Mesenchymal stem cell (in vitro differentiated cells and primary cell): ENCODE data around the gene SLC35F4.
A peak's percentile ranks its signal among the peaks of the same experiment; 100 is the strongest.

ENCODE experiments used
- DNase-seq: peaks from one replicate; pipeline ENCODE4 v3.0.0-alpha.2; 2013
- H2AFZ ChIP-seq: one replicate; pipeline ENCODE4 v1.6.1; 2013; ENCODE audit warnings: low read depth, mild to moderate bottlenecking, control low read depth, inconsistent platforms, low read length, moderate library complexity
- H2AK5ac ChIP-seq: 2 replicates; pipeline ENCODE4 v1.6.1; 2013; ENCODE audit warnings: low read length, moderate library complexity, mild to moderate bottlenecking, inconsistent platforms; ENCODE audit not compliant: severe bottlenecking
- H2BK120ac ChIP-seq: one replicate; pipeline ENCODE4 v1.6.1; 2013; ENCODE audit warnings: low read depth, mild to moderate bottlenecking, inconsistent platforms, low read length, moderate library complexity
- H2BK12ac ChIP-seq, 2 experiments: one replicate each; pipeline ENCODE4 v1.6.1; 2013; ENCODE audit warnings: inconsistent platforms in 2 of 2, low read length in 2 of 2, mild to moderate bottlenecking in 2 of 2, moderate library complexity in 2 of 2, control low read depth in 1 of 2
- H2BK15ac ChIP-seq: one replicate; pipeline ENCODE4 v1.6.1; 2013; ENCODE audit warnings: mild to moderate bottlenecking, low read depth, inconsistent platforms; ENCODE audit not compliant: poor library complexity, severe bottlenecking
- H2BK5ac ChIP-seq: 2 replicates; pipeline ENCODE4 v1.6.1; 2013; ENCODE audit warnings: low read depth, mild to moderate bottlenecking, low read length, control low read depth, inconsistent platforms; ENCODE audit not compliant: poor library complexity, severe bottlenecking
- H3K14ac ChIP-seq, 2 experiments: one replicate each; pipeline ENCODE4 v1.6.1; 2013; ENCODE audit warnings: inconsistent platforms in 2 of 2, low read length in 2 of 2, control low read depth in 1 of 2, mild to moderate bottlenecking in 1 of 2, moderate library complexity in 1 of 2
- H3K18ac ChIP-seq, 2 experiments: one replicate each; pipeline ENCODE4 v1.6.1; 2013; ENCODE audit warnings: inconsistent platforms in 2 of 2, low read length in 2 of 2, control low read depth in 1 of 2, low read depth in 1 of 2, mild to moderate bottlenecking in 1 of 2
- H3K23ac ChIP-seq, 2 experiments: one replicate each; pipeline ENCODE4 v1.6.1; 2013; ENCODE audit warnings: inconsistent platforms in 2 of 2, low read length in 2 of 2, mild to moderate bottlenecking in 2 of 2, moderate library complexity in 2 of 2, control low read depth in 1 of 2
- H3K27ac ChIP-seq: 2 replicates; pipeline ENCODE4 v1.5.1; 2013; ENCODE audit warnings: mild to moderate bottlenecking, moderate library complexity, low read length, control low read depth, inconsistent platforms; ENCODE audit not compliant: poor library complexity, severe bottlenecking
- H3K27me3 ChIP-seq, 2 experiments: 2 replicates each; pipeline versions ENCODE4 v1.6.1 to v1.7.0; 2013; ENCODE audit warnings: low read length in 2 of 2, mild to moderate bottlenecking in 2 of 2, moderate library complexity in 2 of 2, control low read depth in 1 of 2, inconsistent platforms in 1 of 2; ENCODE audit not compliant: control insufficient read depth in 1 of 2, insufficient read depth in 1 of 2
- H3K36me3 ChIP-seq, 2 experiments: 2 replicates each; pipeline versions ENCODE4 v1.6.1 to v1.7.0; 2013; ENCODE audit warnings: low read length in 2 of 2, control low read depth in 1 of 2, inconsistent platforms in 1 of 2, low read depth in 1 of 2, mild to moderate bottlenecking in 1 of 2; ENCODE audit not compliant: insufficient read depth in 2 of 2, control insufficient read depth in 1 of 2
- H3K4ac ChIP-seq, 2 experiments: one replicate each; pipeline ENCODE4 v1.6.1; 2013; ENCODE audit warnings: inconsistent platforms in 2 of 2, low read length in 2 of 2, mild to moderate bottlenecking in 2 of 2, moderate library complexity in 2 of 2, control low read depth in 1 of 2, low read depth in 1 of 2
- H3K4me1 ChIP-seq: 2 replicates; pipeline ENCODE4 v1.6.1; 2013; ENCODE audit warnings: low read depth, low read length, control low read depth; ENCODE audit not compliant: control insufficient read depth, insufficient read depth
- H3K4me2 ChIP-seq: 2 replicates; pipeline ENCODE4 v1.6.1; 2013; ENCODE audit warnings: low read length, mild to moderate bottlenecking, inconsistent platforms; ENCODE audit not compliant: poor library complexity, severe bottlenecking
- H3K4me3 ChIP-seq, 2 experiments: 2 replicates each; pipeline versions ENCODE4 v1.5.1 to v1.7.0; 2013; ENCODE audit warnings: low read length in 2 of 2, mild to moderate bottlenecking in 2 of 2, control low read depth in 1 of 2, low read depth in 1 of 2; ENCODE audit not compliant: insufficient read depth in 1 of 2
- H3K79me1 ChIP-seq: replicated peaks from 2 replicates; pipeline ENCODE4 v1.6.1; 2013; ENCODE audit warnings: mild to moderate bottlenecking, control low read depth, low read length, inconsistent platforms; ENCODE audit not compliant: poor library complexity, severe bottlenecking
- H3K9ac ChIP-seq: 2 replicates; pipeline ENCODE4 v1.7.0; 2013; ENCODE audit warnings: mild to moderate bottlenecking, low read length, moderate library complexity
- H3K9me3 ChIP-seq: 2 replicates; pipeline ENCODE4 v1.7.0; 2013; ENCODE audit warnings: mild to moderate bottlenecking, low read length; ENCODE audit not compliant: control insufficient read depth
- H4K8ac ChIP-seq: one replicate; pipeline ENCODE4 v1.6.1; 2013; ENCODE audit warnings: inconsistent platforms, mild to moderate bottlenecking, low read length, moderate library complexity
- H4K91ac ChIP-seq: one replicate; pipeline ENCODE4 v1.6.1; 2013; ENCODE audit warnings: mild to moderate bottlenecking, low read length, inconsistent platforms
- WGBS: methylation state at CpG from one replicate; pipeline ENCODE4 v1.1.7; 2013; ENCODE audit warnings: mixed read lengths; 5-methylcytosine and 5-hydroxymethylcytosine counted together

SLC35F4 gene

GRCh38 chr14:57749267-57749666 lies 116.6 kb downstream of the SLC35F4 start:
- Histone ChIP-seq H3K27ac (peak overlapping the region; percentile 46), H3K79me1 (no peaks in the 10 kb centered on the region), H4K8ac (no peak overlapping the region), H3K27me3 (no peaks in the 10 kb centered on the region), H3K14ac (no peak overlapping the region), H2AFZ (no peak overlapping the region), H3K4me1 (peaks cover 3% of the 10 kb centered on the region), H3K23ac (no peak overlapping the region), H3K4ac (no peak overlapping the region), H3K9ac (peak overlapping the region; percentile 32), H2BK5ac (no peak overlapping the region), H2AK5ac (no peak overlapping the region), H2BK120ac (no peak overlapping the region), H2BK15ac (no peak overlapping the region), H2BK12ac (no peak overlapping the region), H3K18ac (no peak overlapping the region), H3K36me3 (no peaks in the 10 kb centered on the region), H3K4me3 (no peak overlapping the region), H3K4me2 (no peak overlapping the region), H3K9me3 (no peaks in the 10 kb centered on the region), H4K91ac (no peak overlapping the region)
- WGBS, result 82% methylated on average over 2 of the region's 3 CpGs
- no peak for DNase-seq

GRCh38 chr14:57748279-57748678 lies 117.6 kb downstream of the SLC35F4 start:
- Histone ChIP-seq H2BK12ac (no peak overlapping the region), H3K4me3 (no peak overlapping the region), H3K27me3 (no peaks in the 10 kb centered on the region), H3K4me2 (no peak overlapping the region), H3K14ac (no peak overlapping the region), H3K79me1 (no peaks in the 10 kb centered on the region), H3K18ac (no peak overlapping the region), H3K9me3 (no peaks in the 10 kb centered on the region), H3K27ac (no peak overlapping the region), H3K4me1 (peaks cover 3% of the 10 kb centered on the region), H2AFZ (no peak overlapping the region), H4K91ac (no peak overlapping the region), H3K36me3 (no peaks in the 10 kb centered on the region), H3K4ac (no peak overlapping the region), H3K9ac (no peak overlapping the region), H2BK15ac (no peak overlapping the region), H2BK120ac (no peak overlapping the region), H2AK5ac (no peak overlapping the region), H2BK5ac (no peak overlapping the region), H4K8ac (no peak overlapping the region), H3K23ac (no peak overlapping the region)
- DNase-seq, result no peak
- no CpG with 5 or more reads among the region's 1 CpG for WGBS

GRCh38 chr14:57747036-57747435 lies 118.9 kb downstream of the SLC35F4 start:
- Histone ChIP-seq H3K4ac (no peak overlapping the region), H3K79me1 (no peaks in the 10 kb centered on the region), H3K27ac (no peak overlapping the region), H3K9me3 (no peaks in the 10 kb centered on the region), H4K8ac (no peak overlapping the region), H2AK5ac (no peak overlapping the region), H3K4me2 (peak overlapping the region; percentile 21), H2BK12ac (no peak overlapping the region), H2AFZ (no peak overlapping the region), H3K9ac (no peak overlapping the region), H3K36me3 (no peaks in the 10 kb centered on the region), H3K4me1 (peaks cover 3% of the 10 kb centered on the region), H3K4me3 (no peak overlapping the region), H3K14ac (no peak overlapping the region), H4K91ac (no peak overlapping the region), H2BK120ac (no peak overlapping the region), H2BK5ac (no peak overlapping the region), H2BK15ac (no peak overlapping the region), H3K27me3 (no peaks in the 10 kb centered on the region), H3K23ac (no peak overlapping the region), H3K18ac (no peak overlapping the region)
- WGBS, result 70% methylated on average over 3 of the region's 4 CpGs
- DNase-seq, result no peak

GRCh38 chr14:57746563-57746962 lies 119.3 kb downstream of the SLC35F4 start:
- no CpG with 5 or more reads among the region's 1 CpG for WGBS

More at GRCh38 chr14:57746563-57746962, 119.3 kb downstream of the SLC35F4 start:
- no peak for DNase-seq
- H3K9me3 ChIP-seq, result no peaks in the 10 kb centered on the region
- H2BK120ac ChIP-seq, result no peak overlapping the region
- H3K27ac ChIP-seq, result peak overlapping the region; percentile 33
- H2AK5ac ChIP-seq, result no peak overlapping the region
- no peak overlapping the region for H3K4ac ChIP-seq
- no peaks in the 10 kb centered on the region for H3K79me1 ChIP-seq
- no peak overlapping the region for H2BK15ac ChIP-seq
- peak overlapping the region; percentile 24 for H2BK5ac ChIP-seq
- no peak overlapping the region for H2BK12ac ChIP-seq
- no peak overlapping the region for H3K23ac ChIP-seq
- no peak overlapping the region for H3K14ac ChIP-seq
- H3K36me3 ChIP-seq, result no peaks in the 10 kb centered on the region
- no peak overlapping the region for H4K91ac ChIP-seq
- no peak overlapping the region for H3K4me3 ChIP-seq
- no peak overlapping the region for H3K18ac ChIP-seq
- peaks cover 3% of the 10 kb centered on the region for H3K4me1 ChIP-seq
- H2AFZ ChIP-seq, result no peak overlapping the region
- H3K27me3 ChIP-seq, result no peaks in the 10 kb centered on the region
- H4K8ac ChIP-seq, result no peak overlapping the region
- H3K9ac ChIP-seq, result no peak overlapping the region
- H3K4me2 ChIP-seq, result peak overlapping the region; percentile 21
